K562 (cell line): ENCODE measurements around the gene EEF2. TPM values are rescaled to one million over a fixed set of nuclear protein-coding genes. Genes with fewer than 3 reads are reported as not detected.
A peak's percentile ranks its signal among the peaks of the same experiment; 100 is the strongest.

Source experiments
- HDAC1 ChIP-seq, 2 experiments: fragments of 450-650 bp; IDR thresholded peaks; 2 replicates each; pipeline ENCODE4 v1.6.1; 2016 to 2017; ENCODE audit warnings: inconsistent platforms in 1 of 2, mild to moderate bottlenecking in 1 of 2, moderate library complexity in 1 of 2
- JUN ChIP-seq, 2 experiments: sonication (generic) in 1 of 2; formaldehyde crosslinking in 1 of 2; IDR thresholded peaks; 2 replicates each; pipeline versions ENCODE4 v1.6.1 to v1.8.0; 2012 to 2022; ENCODE audit warnings: borderline replicate concordance in 2 of 2, mild to moderate bottlenecking in 2 of 2, improper control_type of control experiment in 1 of 2, low read depth in 1 of 2, low read length in 1 of 2, missing genetic modification reagents in 1 of 2
- MEIS2 ChIP-seq: fragments of 450-650 bp; IDR thresholded peaks from 2 replicates; pipeline ENCODE4 v1.6.1; 2014; ENCODE audit warnings: mild to moderate bottlenecking; ENCODE audit not compliant: partially characterized antibody
- MTA3 ChIP-seq: fragments of 450-650 bp; formaldehyde crosslinking; IDR thresholded peaks from 2 replicates; pipeline ENCODE4 v1.6.1; 2017; ENCODE audit warnings: mild to moderate bottlenecking, borderline replicate concordance
- PHF8 ChIP-seq: fragments of 200-600 bp; sonication (generic); IDR thresholded peaks from 2 replicates; pipeline ENCODE4 v1.6.1; 2012; ENCODE audit warnings: mixed run types, mild to moderate bottlenecking, inconsistent platforms, low read length, moderate library complexity, borderline replicate concordance
- ZBTB43 ChIP-seq: sonication (generic); formaldehyde crosslinking; IDR thresholded peaks from 2 replicates; pipeline ENCODE4 v1.8.0; 2023; ENCODE audit warnings: mild to moderate bottlenecking, missing genetic modification reagents
- ZNF436 ChIP-seq: fragments of 250-450, 450-650 bp; sonication (Bioruptor Pico); formaldehyde crosslinking; IDR thresholded peaks from 2 replicates; pipeline ENCODE4 v1.7.0; 2020; ENCODE audit warnings: mild to moderate bottlenecking
- ZNF699 ChIP-seq: fragments of 250-450 bp; sonication (Bioruptor Pico); IDR thresholded peaks from 2 replicates; pipeline ENCODE4 v1.8.0; 2021; ENCODE audit warnings: mild to moderate bottlenecking, moderate library complexity; ENCODE audit not compliant: insufficient replicate concordance
- polyA plus RNA-seq, 8 experiments: library from polyadenylated mRNA; depleted of rRNA in 4 of 8; stranded (reverse) in 5 of 8; unstranded in 3 of 8; fragments of >200 nt; fragmentation: Nextera tagmentation in 2 of 8; fragmentation: Illumina TruSeq in 1 of 8; extraction: Ambion mirVana in 2 of 8; extraction: Trizol in 1 of 8; gene quantifications; 2 replicates each; pipeline versions ENCODE4 v1.2.1 to v1.2.3, GENCODE V29; 2011 to 2014; ENCODE audit warnings: inconsistent platforms in 1 of 8, missing spikeins in 1 of 8
- total RNA-seq, 7 experiments: library from RNA; depleted of rRNA in 6 of 7; stranded (reverse); fragments of >200 nt in 6 of 7; fragmentation: Illumina TruSeq in 2 of 7; extraction: Trizol in 2 of 7; gene quantifications; 2 replicates each; pipeline versions ENCODE4 v1.2.1 to v1.2.3, GENCODE V29; 2011 to 2021; ENCODE audit warnings: low replicate concordance in 1 of 7
- TF ChIP-seq, protein P1 (sequence below), 2 experiments: fragments of 450-650 bp; IDR thresholded peaks; 2 replicates each; pipeline ENCODE4 v1.6.1; 2016; ENCODE audit warnings: mild to moderate bottlenecking in 2 of 2, borderline replicate concordance in 1 of 2, low read depth in 1 of 2, moderate library complexity in 1 of 2
- TF ChIP-seq, protein P2 (sequence below): sonication (generic); formaldehyde crosslinking; IDR thresholded peaks from 2 replicates; pipeline ENCODE4 v1.9.0; 2022; ENCODE audit warnings: mild to moderate bottlenecking, missing genetic modification reagents
- TF ChIP-seq, protein P3 (sequence below): sonication (generic); formaldehyde crosslinking; IDR thresholded peaks from 2 replicates; pipeline ENCODE4 v1.8.0; 2022; ENCODE audit warnings: mild to moderate bottlenecking, missing genetic modification reagents
- TF ChIP-seq, protein P4 (sequence below): sonication (generic); formaldehyde crosslinking; IDR thresholded peaks from 2 replicates; pipeline ENCODE4 v1.5.0; 2020; ENCODE audit warnings: missing genetic modification reagents

The EEF2 gene
- total and polyA plus RNA-seq, 9 of the 15 experiments (the other 6 are each of a cell fraction or from before 2014, with no cell fraction given): 372 to 3,003 (median 1,453) TPM

GRCh38 chr19:4007021-4007835 lies 22.0 kb upstream of the EEF2 start, which contains the start of gene PIAS4 (continued):
- TF ChIP-seq, protein P1, sequence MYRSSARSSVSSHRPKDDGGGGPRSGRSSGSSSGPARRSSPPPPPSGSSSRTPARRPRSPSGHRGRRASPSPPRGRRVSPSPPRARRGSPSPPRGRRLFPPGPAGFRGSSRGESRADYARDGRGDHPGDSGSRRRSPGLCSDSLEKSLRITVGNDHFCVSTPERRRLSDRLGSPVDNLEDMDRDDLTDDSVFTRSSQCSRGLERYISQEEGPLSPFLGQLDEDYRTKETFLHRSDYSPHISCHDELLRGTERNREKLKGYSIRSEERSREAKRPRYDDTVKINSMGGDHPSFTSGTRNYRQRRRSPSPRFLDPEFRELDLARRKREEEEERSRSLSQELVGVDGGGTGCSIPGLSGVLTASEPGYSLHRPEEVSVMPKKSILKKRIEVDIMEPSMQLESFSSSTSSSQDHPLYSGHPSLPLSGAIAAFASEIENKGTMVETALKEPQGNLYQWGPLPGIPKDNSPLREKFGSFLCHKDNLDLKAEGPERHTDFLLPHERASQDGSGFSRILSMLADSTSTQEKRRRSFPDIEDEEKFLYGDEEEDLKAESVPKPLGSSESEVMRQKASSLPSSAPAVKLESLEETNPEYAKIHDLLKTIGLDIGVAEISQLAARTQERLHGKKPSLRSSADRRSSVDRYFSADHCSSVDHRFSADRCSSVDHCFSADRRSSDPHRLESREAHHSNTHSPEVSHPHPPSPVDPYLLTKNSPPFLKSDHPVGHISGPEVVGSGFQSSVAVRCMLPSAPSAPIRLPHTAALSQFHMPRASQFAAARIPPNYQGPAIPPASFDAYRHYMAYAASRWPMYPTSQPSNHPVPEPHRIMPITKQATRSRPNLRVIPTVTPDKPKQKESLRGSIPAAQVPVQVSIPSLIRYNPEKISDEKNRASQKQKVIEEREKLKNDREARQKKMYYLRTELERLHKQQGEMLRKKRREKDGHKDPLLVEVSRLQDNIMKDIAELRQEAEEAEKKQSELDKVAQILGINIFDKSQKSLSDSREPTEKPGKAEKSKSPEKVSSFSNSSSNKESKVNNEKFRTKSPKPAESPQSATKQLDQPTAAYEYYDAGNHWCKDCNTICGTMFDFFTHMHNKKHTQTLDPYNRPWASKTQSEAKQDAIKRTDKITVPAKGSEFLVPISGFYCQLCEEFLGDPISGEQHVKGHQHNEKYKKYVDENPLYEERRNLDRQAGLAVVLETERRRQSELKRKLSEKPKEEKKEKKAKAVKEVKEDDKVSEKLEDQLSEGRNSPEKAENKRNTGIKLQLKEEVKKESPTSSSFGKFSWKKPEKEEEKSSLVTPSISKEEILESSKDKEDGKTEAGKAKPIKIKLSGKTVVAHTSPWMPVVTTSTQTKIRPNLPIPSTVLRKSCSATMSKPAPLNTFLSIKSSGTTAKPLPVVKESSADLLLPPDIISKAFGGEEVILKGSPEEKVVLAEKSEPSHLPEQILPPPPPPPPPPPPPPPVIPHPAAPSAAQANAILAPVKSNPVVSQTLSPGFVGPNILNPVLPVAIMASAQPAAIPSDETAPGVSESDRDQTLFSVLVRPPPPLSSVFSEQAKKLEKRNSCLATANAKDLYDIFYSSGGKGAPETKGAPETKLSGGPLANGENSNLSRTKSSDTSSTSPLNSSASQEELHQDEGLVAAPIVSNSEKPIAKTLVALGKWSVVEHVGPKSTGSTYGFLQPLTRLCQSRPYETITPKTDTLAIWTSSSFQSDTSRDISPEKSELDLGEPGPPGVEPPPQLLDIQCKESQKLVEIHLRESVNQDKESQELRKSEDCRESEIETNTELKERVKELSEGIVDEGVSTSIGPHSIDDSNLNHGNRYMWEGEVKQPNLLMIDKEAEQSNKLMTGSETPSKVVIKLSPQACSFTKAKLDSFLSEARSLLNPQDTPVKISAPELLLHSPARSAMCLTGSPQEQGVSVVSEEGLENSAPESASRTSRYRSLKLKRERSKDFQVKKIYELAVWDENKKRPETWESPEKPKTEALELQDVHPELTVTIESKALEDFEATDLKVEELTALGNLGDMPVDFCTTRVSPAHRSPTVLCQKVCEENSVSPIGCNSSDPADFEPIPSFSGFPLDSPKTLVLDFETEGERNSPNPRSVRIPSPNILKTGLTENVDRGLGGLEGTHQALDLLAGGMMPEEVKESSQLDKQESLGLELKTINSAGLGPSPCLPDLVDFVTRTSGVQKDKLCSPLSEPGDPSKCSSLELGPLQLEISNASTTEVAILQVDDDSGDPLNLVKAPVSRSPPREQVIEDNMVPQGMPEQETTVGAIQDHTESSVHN (IDR thresholded peaks at IDR 0.05; ENCODE audit: borderline replicate concordance in 1 of 2, low read depth in 1 of 2): no peak
- TF ChIP-seq JUN (IDR thresholded peaks at IDR 0.05; ENCODE audit: borderline replicate concordance, low read depth, low read length) (no peak), JUN (CRISPR knock-in tag; IDR thresholded peaks at IDR 0.05; ENCODE audit: borderline replicate concordance) (no peak), MTA3 (peak; percentile 80), ZBTB43 (CRISPR knock-in tag) (no peak), ZNF436 (CRISPR knock-in tag) (no peak), MEIS2 (peak; percentile 93), HDAC1 (IDR thresholded peaks at IDR 0.05) (peak in 1 of 2 experiments; percentile 89; a peak in 2 of 4 replicates), ZNF699 (CRISPR knock-in tag) (no peak), PHF8 (peak; percentile 90; the same call in 1 of the 2 replicates)
- TF ChIP-seq, protein P2, sequence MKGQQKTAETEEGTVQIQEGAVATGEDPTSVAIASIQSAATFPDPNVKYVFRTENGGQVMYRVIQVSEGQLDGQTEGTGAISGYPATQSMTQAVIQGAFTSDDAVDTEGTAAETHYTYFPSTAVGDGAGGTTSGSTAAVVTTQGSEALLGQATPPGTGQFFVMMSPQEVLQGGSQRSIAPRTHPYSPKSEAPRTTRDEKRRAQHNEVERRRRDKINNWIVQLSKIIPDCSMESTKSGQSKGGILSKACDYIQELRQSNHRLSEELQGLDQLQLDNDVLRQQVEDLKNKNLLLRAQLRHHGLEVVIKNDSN (CRISPR knock-in tag): peak; percentile 91
- TF ChIP-seq, protein P3, sequence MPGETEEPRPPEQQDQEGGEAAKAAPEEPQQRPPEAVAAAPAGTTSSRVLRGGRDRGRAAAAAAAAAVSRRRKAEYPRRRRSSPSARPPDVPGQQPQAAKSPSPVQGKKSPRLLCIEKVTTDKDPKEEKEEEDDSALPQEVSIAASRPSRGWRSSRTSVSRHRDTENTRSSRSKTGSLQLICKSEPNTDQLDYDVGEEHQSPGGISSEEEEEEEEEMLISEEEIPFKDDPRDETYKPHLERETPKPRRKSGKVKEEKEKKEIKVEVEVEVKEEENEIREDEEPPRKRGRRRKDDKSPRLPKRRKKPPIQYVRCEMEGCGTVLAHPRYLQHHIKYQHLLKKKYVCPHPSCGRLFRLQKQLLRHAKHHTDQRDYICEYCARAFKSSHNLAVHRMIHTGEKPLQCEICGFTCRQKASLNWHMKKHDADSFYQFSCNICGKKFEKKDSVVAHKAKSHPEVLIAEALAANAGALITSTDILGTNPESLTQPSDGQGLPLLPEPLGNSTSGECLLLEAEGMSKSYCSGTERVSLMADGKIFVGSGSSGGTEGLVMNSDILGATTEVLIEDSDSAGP (CRISPR knock-in tag): peak; percentile 99
- TF ChIP-seq, protein P4, sequence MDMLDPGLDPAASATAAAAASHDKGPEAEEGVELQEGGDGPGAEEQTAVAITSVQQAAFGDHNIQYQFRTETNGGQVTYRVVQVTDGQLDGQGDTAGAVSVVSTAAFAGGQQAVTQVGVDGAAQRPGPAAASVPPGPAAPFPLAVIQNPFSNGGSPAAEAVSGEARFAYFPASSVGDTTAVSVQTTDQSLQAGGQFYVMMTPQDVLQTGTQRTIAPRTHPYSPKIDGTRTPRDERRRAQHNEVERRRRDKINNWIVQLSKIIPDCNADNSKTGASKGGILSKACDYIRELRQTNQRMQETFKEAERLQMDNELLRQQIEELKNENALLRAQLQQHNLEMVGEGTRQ (CRISPR knock-in tag): peak; percentile 94
